T-cell (primary cell): ENCODE measurements around the gene TJP1. TPM values are rescaled to one million over a fixed set of nuclear protein-coding genes. Genes with fewer than 3 reads are reported as not detected.

ENCODE experiments used
- ATAC-seq, 4 experiments: fragments of 200-7000 bp in 3 of 4; fragments of 150-1000 bp in 1 of 4; cut with Tn5 transposase; replicated peaks in 1 of 4; 1 replicate in 3 of 4; 2 replicates in 1 of 4; pipeline ENCODE4 v1.10.0; 2021; ENCODE audit warnings: moderate library complexity in 3 of 4, mild to moderate bottlenecking in 2 of 4, moderate number of reproducible peaks in 1 of 4
- CTCF ChIA-PET, 2 donors: fragments of 300-600 bp; sonication (Branson Sonifier 250); formaldehyde crosslinking; loops; one replicate each; lab custom pipeline; 2022; ENCODE audit warnings: antibody characterized with exemption in 2 of 2; lab: Charles Lee
- POLR2A ChIA-PET, 2 donors: fragments of 300-600 bp; sonication (Branson Sonifier 250); formaldehyde crosslinking; loops; one replicate each; lab custom pipeline; 2022; ENCODE audit warnings: antibody characterized with exemption in 2 of 2; lab: Charles Lee
- DNase-seq, 35 experiments: peaks; one replicate each; pipeline versions ENCODE4 v3.0.0 to v3.0.0-alpha.2; 2013 to 2023
- H3K27ac ChIP-seq: one replicate; pipeline ENCODE4 v1.5.1; 2013; ENCODE audit warnings: low read length
- H3K27me3 ChIP-seq, 2 experiments: replicated peaks in 1 of 2; 1 replicate in 1 of 2; 2 replicates in 1 of 2; pipeline versions ENCODE4 v1.6.1 to v1.7.0; 2013; ENCODE audit warnings: low read length in 1 of 2, mixed read lengths in 1 of 2; ENCODE audit not compliant: control insufficient read depth in 2 of 2, insufficient read depth in 2 of 2; ENCODE audit errors: extremely low read depth in 1 of 2
- H3K36me3 ChIP-seq, 2 donors: 1 replicate in 1 of 2; 2 replicates in 1 of 2; pipeline versions ENCODE4 v1.6.1 to v1.7.0; 2013; ENCODE audit warnings: low read length in 1 of 2; ENCODE audit not compliant: control insufficient read depth in 2 of 2, insufficient read depth in 1 of 2; ENCODE audit errors: extremely low read depth in 1 of 2
- H3K4me1 ChIP-seq, 2 experiments: 1 replicate in 1 of 2; 2 replicates in 1 of 2; pipeline versions ENCODE4 v1.6.1 to v1.7.0; 2013; ENCODE audit warnings: low read length in 2 of 2, mixed read lengths in 1 of 2; ENCODE audit not compliant: insufficient read depth in 2 of 2, control insufficient read depth in 1 of 2; ENCODE audit errors: extremely low read depth in 1 of 2
- H3K4me3 ChIP-seq, 2 donors: 1 replicate in 1 of 2; 2 replicates in 1 of 2; pipeline versions ENCODE4 v1.5.1 to v1.7.0; 2013; ENCODE audit warnings: mild to moderate bottlenecking in 2 of 2, low read length in 1 of 2, moderate library complexity in 1 of 2; ENCODE audit not compliant: control insufficient read depth in 1 of 2; ENCODE audit errors: extremely low read depth in 1 of 2
- H3K9me3 ChIP-seq: 2 replicates; pipeline ENCODE4 v1.7.0; 2013
- H3K27ac Mint-ChIP-seq, 2 donors: one replicate each; pipeline ENCODE4 v1.8.0; 2020 to 2021; ENCODE audit warnings: mild to moderate bottlenecking in 2 of 2, mixed read lengths in 2 of 2
- H3K27me3 Mint-ChIP-seq, 2 donors: one replicate each; pipeline ENCODE4 v1.8.0; 2021 to 2022; ENCODE audit warnings: mixed read lengths in 2 of 2
- H3K36me3 Mint-ChIP-seq: one replicate; pipeline ENCODE4 v1.8.0; 2021; ENCODE audit warnings: mixed read lengths
- H3K4me1 Mint-ChIP-seq, 3 donors: one replicate each; pipeline ENCODE4 v1.8.0; 2020 to 2022; ENCODE audit warnings: mixed read lengths in 3 of 3, mild to moderate bottlenecking in 1 of 3
- H3K4me3 Mint-ChIP-seq, 3 donors: one replicate each; pipeline ENCODE4 v1.8.0; 2020 to 2022; ENCODE audit warnings: mild to moderate bottlenecking in 3 of 3, mixed read lengths in 3 of 3, moderate library complexity in 3 of 3
- H3K9me3 Mint-ChIP-seq, 3 donors: one replicate each; pipeline ENCODE4 v1.8.0; 2020 to 2022; ENCODE audit warnings: mixed read lengths in 3 of 3
- WGBS: methylation state at CpG from one replicate; pipeline ENCODE4 v1.1.5; 2013; ENCODE audit warnings: missing lambda C conversion rate; ENCODE audit not compliant: insufficient coverage; 5-methylcytosine and 5-hydroxymethylcytosine counted together
- total RNA-seq, 35 experiments: library from RNA in 6 of 35; stranded (reverse) in 6 of 35; fragments of 120-200 nt in 1 of 35; gene quantifications; one replicate each; pipeline versions ENCODE4 v1.2.1 to v1.2.4 and lab custom pipeline; 2013 to 2026

TJP1 gene
- total RNA-seq, 5 donors from 2014 or later (not counting 1 experiment from before 2014, with no cell fraction given) = 0.41 to 0.73 (median 0.53) TPM; not detected in 2

- Mint-ChIP-seq H3K4me3 (no peak overlapping the region), H3K4me1 (no peaks in the 10 kb centered on the region), H3K27ac (no peak overlapping the region), H3K9me3 (no peaks in the 10 kb centered on the region), H3K27me3 (peaks cover 0 to 5% of the 10 kb centered on the region in 2 donors), H3K36me3 (no peaks in the 10 kb centered on the region)
- H3K36me3 ChIP-seq = no peaks in the 10 kb centered on the region
- POLR2A ChIA-PET = interaction anchor here in 1 of 2 donors (0.7 kb wide), 1 partner anchor 24 kb away, joined by 6 read pairs; no protein-coding TSS in a partner anchor
- H3K27ac ChIP-seq = no peak overlapping the region
- no CpG with 5 or more reads among the region's 3 CpGs for WGBS
- DNase-seq = no peak
- ATAC-seq = no peak
- no peaks in the 10 kb centered on the region for H3K4me1 ChIP-seq
- H3K9me3 ChIP-seq = no peaks in the 10 kb centered on the region
- H3K27me3 ChIP-seq = peaks cover 0 to 4% of the 10 kb centered on the region in 2 experiments
- no peak overlapping the region for H3K4me3 ChIP-seq
- CTCF ChIA-PET = no interaction called here
Measured at GRCh38 chr15:29712149-29712885, 110.0 kb downstream of the TJP1 start.

DNA sequence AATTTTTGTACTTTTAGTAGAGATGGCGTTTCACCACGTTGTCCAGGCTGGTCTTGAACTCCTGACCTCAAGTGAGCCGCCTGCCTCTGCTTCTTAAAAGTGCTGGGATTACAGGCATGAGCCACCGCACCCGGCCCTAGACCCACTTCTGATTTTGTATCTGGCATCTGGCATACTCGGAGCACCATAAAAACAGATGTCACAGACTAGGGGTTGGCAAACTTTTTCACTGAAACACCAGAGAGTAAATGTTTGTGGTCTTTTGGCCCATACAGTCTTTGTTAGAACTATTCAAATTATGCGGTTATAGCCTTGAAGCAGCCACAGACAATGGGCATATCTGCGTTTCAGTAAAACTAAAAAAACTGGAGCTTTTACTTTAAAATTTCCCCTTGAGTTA is 110.7 kb downstream of the TJP1 start:
- Mint-ChIP-seq H3K27ac (no peak overlapping the region), H3K4me1 (no peaks in the 10 kb centered on the region), H3K9me3 (no peaks in the 10 kb centered on the region), H3K27me3 (peaks cover 0 to 5% of the 10 kb centered on the region in 2 donors), H3K36me3 (no peaks in the 10 kb centered on the region), H3K4me3 (no peak overlapping the region)
- no peaks in the 10 kb centered on the region for H3K4me1 ChIP-seq
- no peak for ATAC-seq
- H3K9me3 ChIP-seq = no peaks in the 10 kb centered on the region
- ChIA-PET CTCF (no interaction called here), POLR2A (no interaction called here)
- H3K4me3 ChIP-seq = no peak overlapping the region
- no peak overlapping the region for H3K27ac ChIP-seq
- DNase-seq = no peak
- H3K27me3 ChIP-seq = peaks cover 0 to 7% of the 10 kb centered on the region in 2 experiments
- 68% methylated on average over 5 of the region's 8 CpGs for WGBS
- H3K36me3 ChIP-seq = no peaks in the 10 kb centered on the region

DNA sequence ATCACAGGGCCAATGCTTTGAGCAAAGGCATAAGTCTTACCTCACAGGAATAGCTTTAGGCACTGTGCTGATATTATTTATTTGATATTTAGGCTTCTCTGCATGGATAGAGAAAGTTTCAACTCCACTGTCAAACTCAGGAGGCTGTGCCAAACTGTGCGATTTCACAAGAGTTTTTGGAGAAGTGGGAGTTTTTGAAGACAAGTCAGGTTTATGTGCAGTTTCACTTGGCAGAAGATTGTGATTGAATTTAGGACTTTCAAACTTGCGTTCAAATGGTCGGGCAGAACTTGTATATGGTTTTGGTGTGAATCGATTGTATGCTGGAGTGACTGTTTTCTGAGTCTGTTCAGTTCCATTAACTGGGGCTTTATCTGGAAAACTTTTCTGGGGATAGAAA is 113.7 kb downstream of the TJP1 start:
- ChIA-PET CTCF (interaction anchor here in 1 of 2 donors (0.6 to 0.7 kb wide), 2 partner anchors 8 to 45 kb away, joined by 3 read pairs; no protein-coding TSS in a partner anchor), POLR2A (interaction anchor here in 1 of 2 donors (0.6 kb wide), 1 partner anchor 1082 kb away, joined by 10 read pairs; no protein-coding TSS in a partner anchor)
- Histone ChIP-seq H3K27ac (no peak overlapping the region), H3K4me3 (no peak overlapping the region), H3K9me3 (no peaks in the 10 kb centered on the region), H3K27me3 (peaks cover 0 to 7% of the 10 kb centered on the region in 2 experiments), H3K36me3 (no peaks in the 10 kb centered on the region), H3K4me1 (no peaks in the 10 kb centered on the region)
- DNase-seq (no peak), ATAC-seq (no peak)
- 94% methylated on average over 4 of the region's 4 CpGs for WGBS
- Mint-ChIP-seq H3K27ac (no peak overlapping the region), H3K27me3 (no peaks in the 10 kb centered on the region), H3K36me3 (no peaks in the 10 kb centered on the region), H3K4me1 (no peaks in the 10 kb centered on the region), H3K4me3 (no peak overlapping the region), H3K9me3 (no peaks in the 10 kb centered on the region)

- ChIA-PET CTCF (interaction anchor here in 1 of 2 donors (0.5 kb wide), 1 partner anchor 186 kb away, joined by 3 read pairs; no protein-coding TSS in a partner anchor), POLR2A (no interaction called here)
- no peaks in the 10 kb centered on the region for H3K4me1 ChIP-seq
- Mint-ChIP-seq H3K4me3 (no peak overlapping the region), H3K9me3 (no peaks in the 10 kb centered on the region), H3K27ac (no peak overlapping the region), H3K4me1 (no peaks in the 10 kb centered on the region), H3K36me3 (no peaks in the 10 kb centered on the region), H3K27me3 (no peaks in the 10 kb centered on the region)
- 100% methylated on average over 1 of the region's 6 CpGs for WGBS
- no peak overlapping the region for H3K27ac ChIP-seq
- peaks cover 0 to 7% of the 10 kb centered on the region in 2 experiments for H3K27me3 ChIP-seq
- no peaks in the 10 kb centered on the region for H3K36me3 ChIP-seq
- ATAC-seq (no peak), DNase-seq (no peak)
- H3K9me3 ChIP-seq = no peaks in the 10 kb centered on the region
- H3K4me3 ChIP-seq = no peak overlapping the region
Measured at GRCh38 chr15:29704950-29705597, 117.2 kb downstream of the TJP1 start.

- H3K27me3 Mint-ChIP-seq = peaks cover 0 to 3% of the 10 kb centered on the region in 2 donors
- H3K27ac ChIP-seq = no peak overlapping the region
- H3K4me3 Mint-ChIP-seq = no peak overlapping the region
- WGBS = 92% methylated on average over 3 of the region's 5 CpGs
- CTCF ChIA-PET = no interaction called here
- DNase-seq = no peak
- POLR2A ChIA-PET = no interaction called here
- no peaks in the 10 kb centered on the region for H3K36me3 Mint-ChIP-seq
- H3K9me3 ChIP-seq = no peaks in the 10 kb centered on the region
- no peaks in the 10 kb centered on the region for H3K27me3 ChIP-seq
- H3K27ac Mint-ChIP-seq = no peak overlapping the region
- no peaks in the 10 kb centered on the region for H3K4me1 Mint-ChIP-seq
- H3K4me3 ChIP-seq = no peak overlapping the region
- no peaks in the 10 kb centered on the region for H3K4me1 ChIP-seq
- no peaks in the 10 kb centered on the region for H3K36me3 ChIP-seq
- ATAC-seq = no peak
- H3K9me3 Mint-ChIP-seq = no peaks in the 10 kb centered on the region
Measured at GRCh38 chr15:29701151-29701550, 121.1 kb downstream of the TJP1 start.

DNA sequence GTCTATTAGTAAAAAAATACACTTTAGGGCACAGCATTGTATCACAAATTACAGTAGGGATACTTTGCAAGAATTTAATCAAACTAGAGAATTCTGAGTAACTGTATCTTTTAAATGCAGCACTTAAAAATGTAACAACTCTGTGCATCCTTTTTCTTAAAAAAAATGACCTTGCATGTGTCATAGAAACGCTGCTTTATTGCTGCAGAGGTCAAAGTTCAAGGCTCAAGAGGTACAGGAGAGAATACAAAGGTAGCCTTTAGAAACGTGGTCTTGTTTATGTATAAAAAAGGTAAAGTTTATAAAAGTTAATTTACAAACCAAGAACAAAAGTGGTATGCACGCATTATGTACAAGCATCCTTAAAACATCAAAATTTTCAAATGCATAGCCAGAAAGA is 122.0 kb downstream of the TJP1 start:
- Histone ChIP-seq H3K36me3 (no peaks in the 10 kb centered on the region), H3K4me3 (no peak overlapping the region), H3K4me1 (no peaks in the 10 kb centered on the region), H3K9me3 (no peaks in the 10 kb centered on the region), H3K27me3 (no peaks in the 10 kb centered on the region), H3K27ac (no peak overlapping the region)
- Mint-ChIP-seq H3K9me3 (no peaks in the 10 kb centered on the region), H3K27ac (no peak overlapping the region), H3K4me1 (no peaks in the 10 kb centered on the region), H3K27me3 (peaks cover 0 to 3% of the 10 kb centered on the region in 2 donors), H3K36me3 (no peaks in the 10 kb centered on the region), H3K4me3 (no peak overlapping the region)
- ChIA-PET CTCF (interaction anchor here in 1 of 2 donors (0.6 kb wide), 1 partner anchor 8 kb away, joined by 3 read pairs; no protein-coding TSS in a partner anchor), POLR2A (no interaction called here)
- DNase-seq (no peak), ATAC-seq (no peak)
- 80% methylated on average over 1 of the region's 3 CpGs for WGBS
